Activated T-helper 17 cell treated with anti-CD3 and anti-CD28 coated beads, Interleukin-2, amount 50 U/mL, for 72 hours (primary cell): Measurements from ENCODE around the gene SMARCA5. TPM values are rescaled to one million over a fixed set of nuclear protein-coding genes. Genes with fewer than 3 reads are reported as not detected.

Experiments used
- total RNA-seq, 2 donors: library from RNA; stranded (reverse); gene quantifications; one replicate each; pipeline ENCODE4 v1.2.3, GENCODE V29; 2022

The SMARCA5 gene
- total RNA-seq, 2 donors from 2014 or later, result 45.4 to 55.1 TPM

Other genes starting within 250 kb of the SMARCA5 start
- under 1 TPM; 0.32 to 0.48 TPM for gene GAB1, start 176.8 kb upstream of the SMARCA5 start, total RNA-seq
- not detected for gene FREM3, start 187.0 kb downstream of the SMARCA5 start, total RNA-seq